IMR-90 (cell line): Measurements from ENCODE around the gene GLS. TPM values are rescaled to one million over a fixed set of nuclear protein-coding genes. Genes with fewer than 3 reads are reported as not detected.

Experiments used
- ATAC-seq: fragments of 200-7000 bp; cut with Tn5 transposase; 2 replicates; pipeline ENCODE4 v1.9.1; 2020; ENCODE audit warnings: low read depth, mild to moderate bottlenecking, moderate library complexity
- BruUV-seq: library from RNA; stranded (reverse); fragments of 400-500 nt; replicated peaks from 2 replicates; lab custom pipeline; 2021; lab: Mats Ljungman, UMichigan
- CTCF ChIA-PET: fragments of 300-600 bp; formaldehyde crosslinking; extraction: SDS; loops from one replicate; lab custom pipeline; 2021; ENCODE audit warnings: antibody characterized with exemption; lab: Yijun Ruan, JAX
- POLR2A ChIA-PET: fragments of 300-600 bp; sonication (Branson Sonifier 250); formaldehyde crosslinking; loops from one replicate; lab custom pipeline; 2022; ENCODE audit warnings: antibody characterized with exemption; ENCODE audit not compliant: unreplicated experiment; lab: Charles Lee
- DNase-seq: peaks from one replicate; pipeline ENCODE4 v3.0.0; 2013
- H2AFZ ChIP-seq: replicated peaks from 2 replicates; pipeline ENCODE3; 2013; ENCODE audit warnings: low read length, mild to moderate bottlenecking; ENCODE audit not compliant: poor library complexity
- H2AK5ac ChIP-seq: 2 replicates; pipeline ENCODE4 v1.6.1; 2013; ENCODE audit warnings: low read depth, low read length, inconsistent platforms
- H2AK9ac ChIP-seq: replicated peaks from 2 replicates; pipeline ENCODE3; 2013; ENCODE audit warnings: mild to moderate bottlenecking, low read depth, low read length, moderate library complexity; ENCODE audit not compliant: poor library complexity
- H2BK120ac ChIP-seq: 2 replicates; pipeline ENCODE4 v1.6.1; 2013; ENCODE audit warnings: low read depth, low read length, inconsistent platforms
- H2BK15ac ChIP-seq: 3 replicates; pipeline ENCODE4 v1.6.1; 2013; ENCODE audit warnings: low read depth, low read length, inconsistent platforms
- H2BK20ac ChIP-seq: 2 replicates; pipeline ENCODE4 v1.6.1; 2013; ENCODE audit warnings: low read depth, mild to moderate bottlenecking, inconsistent platforms, low read length, moderate library complexity
- H2BK5ac ChIP-seq: 2 replicates; pipeline ENCODE4 v1.6.1; 2013; ENCODE audit warnings: mild to moderate bottlenecking, low read depth, low read length, inconsistent platforms; ENCODE audit not compliant: poor library complexity, severe bottlenecking
- H3K14ac ChIP-seq: replicated peaks from 2 replicates; pipeline ENCODE4 v1.6.1; 2013; ENCODE audit warnings: low read depth, low read length, inconsistent platforms
- H3K18ac ChIP-seq: 2 replicates; pipeline ENCODE4 v1.6.1; 2013; ENCODE audit warnings: low read depth, low read length, control low read depth
- H3K23ac ChIP-seq: 2 replicates; pipeline ENCODE4 v1.6.1; 2013; ENCODE audit warnings: low read depth, low read length, inconsistent platforms
- H3K27ac ChIP-seq: 2 replicates; pipeline ENCODE4 v1.5.1; 2013; ENCODE audit warnings: mild to moderate bottlenecking, control low read depth, low read length; ENCODE audit not compliant: insufficient read depth
- H3K27me3 ChIP-seq: 2 replicates; pipeline ENCODE4 v1.6.1; 2013; ENCODE audit warnings: low read length; ENCODE audit not compliant: control insufficient read depth, insufficient read depth
- H3K36me3 ChIP-seq: 2 replicates; pipeline ENCODE4 v1.6.1; 2013; ENCODE audit warnings: low read length, mixed read lengths; ENCODE audit not compliant: control insufficient read depth, insufficient read depth
- H3K4ac ChIP-seq: 2 replicates; pipeline ENCODE4 v1.6.1; 2013; ENCODE audit warnings: low read depth, low read length, inconsistent platforms
- H3K4me1 ChIP-seq: 2 replicates; pipeline ENCODE4 v1.6.1; 2013; ENCODE audit warnings: low read length, mixed read lengths; ENCODE audit not compliant: control insufficient read depth, insufficient read depth
- H3K4me2 ChIP-seq: 2 replicates; pipeline ENCODE4 v1.6.1; 2013; ENCODE audit warnings: low read depth, mild to moderate bottlenecking, control low read depth, low read length, moderate library complexity
- H3K4me3 ChIP-seq: 2 replicates; pipeline ENCODE4 v1.5.1; 2013; ENCODE audit warnings: low read depth, mild to moderate bottlenecking, control low read depth, low read length, moderate library complexity; ENCODE audit not compliant: insufficient read depth
- H3K56ac ChIP-seq: 2 replicates; pipeline ENCODE4 v1.6.1; 2013; ENCODE audit warnings: low read length, inconsistent platforms; ENCODE audit not compliant: insufficient read depth; ENCODE audit errors: extremely low read depth
- H3K79me1 ChIP-seq, 2 experiments: 2 replicates each; pipeline ENCODE4 v1.6.1; 2013; ENCODE audit warnings: low read length in 2 of 2, inconsistent platforms in 1 of 2, low read depth in 1 of 2
- H3K9ac ChIP-seq: 2 replicates; pipeline ENCODE4 v1.6.1; 2013; ENCODE audit warnings: low read depth, low read length, control low read depth
- H3K9me1 ChIP-seq: 2 replicates; pipeline ENCODE4 v1.6.1; 2013; ENCODE audit warnings: low read length, inconsistent platforms; ENCODE audit not compliant: insufficient read depth
- H3K9me3 ChIP-seq: 2 replicates; pipeline ENCODE4 v1.6.1; 2013; ENCODE audit warnings: low read length; ENCODE audit not compliant: control insufficient read depth, insufficient read depth
- H4K20me1 ChIP-seq: 2 replicates; pipeline ENCODE4 v1.6.1; 2013; ENCODE audit warnings: low read length, inconsistent platforms; ENCODE audit not compliant: insufficient read depth
- H4K5ac ChIP-seq: 2 replicates; pipeline ENCODE4 v1.6.1; 2013; ENCODE audit warnings: mild to moderate bottlenecking, low read depth, low read length, control low read depth
- H4K8ac ChIP-seq, 2 experiments: 2 replicates each; pipeline ENCODE4 v1.6.1; 2013; ENCODE audit warnings: low read depth in 2 of 2, low read length in 2 of 2, control low read depth in 1 of 2, inconsistent platforms in 1 of 2
- H4K91ac ChIP-seq: 2 replicates; pipeline ENCODE4 v1.6.1; 2013; ENCODE audit warnings: low read depth, low read length, inconsistent platforms; ENCODE audit not compliant: insufficient read depth
- BHLHE40 ChIP-seq: fragments of 150-350 bp; IDR thresholded peaks from 2 replicates; pipeline ENCODE4 v1.6.1; 2016; ENCODE audit warnings: mild to moderate bottlenecking, low read depth, low read length
- CEBPB ChIP-seq: IDR thresholded peaks from 2 replicates; pipeline ENCODE4 v1.6.1; 2012; ENCODE audit warnings: low read depth, low read length, improper control_type of control experiment
- MAFK ChIP-seq: IDR thresholded peaks from 2 replicates; pipeline ENCODE4 v1.6.1; 2012; ENCODE audit warnings: low read depth, low read length, improper control_type of control experiment
- MAZ ChIP-seq: IDR thresholded peaks from 2 replicates; pipeline ENCODE4 v1.6.1; 2012; ENCODE audit warnings: low read depth, mild to moderate bottlenecking, low read length, improper control_type of control experiment, moderate library complexity, borderline replicate concordance
- MXI1 ChIP-seq: IDR thresholded peaks from 2 replicates; pipeline ENCODE4 v1.6.1; 2012; ENCODE audit warnings: low read depth, mild to moderate bottlenecking, low read length, moderate library complexity, borderline replicate concordance
- NFE2L2 ChIP-seq: fragments of 150-350 bp; IDR thresholded peaks from 2 replicates; pipeline ENCODE4 v1.6.1; 2016; ENCODE audit warnings: low read depth, mild to moderate bottlenecking, low read length
- RAD21 ChIP-seq: IDR thresholded peaks from 2 replicates; pipeline ENCODE4 v1.6.1; 2012; ENCODE audit warnings: low read length, improper control_type of control experiment
- RCOR1 ChIP-seq: IDR thresholded peaks from 2 replicates; pipeline ENCODE4 v1.6.1; 2012; ENCODE audit warnings: mild to moderate bottlenecking, low read length, improper control_type of control experiment; ENCODE audit not compliant: insufficient replicate concordance
- RFX5 ChIP-seq: IDR thresholded peaks from 2 replicates; pipeline ENCODE4 v1.8.0; 2012; ENCODE audit warnings: low read depth, mild to moderate bottlenecking, low read length, moderate library complexity
- SMC3 ChIP-seq: fragments of 150-350 bp; IDR thresholded peaks from 2 replicates; pipeline ENCODE4 v1.6.1; 2016; ENCODE audit warnings: low read depth, mild to moderate bottlenecking, antibody characterized with exemption, low read length, moderate library complexity
- WGBS, 2 experiments: methylation state at CpG; one replicate each; pipeline versions ENCODE4 v1.1.5 to v1.1.7; 2013; ENCODE audit warnings: missing lambda C conversion rate in 2 of 2; ENCODE audit not compliant: insufficient read length in 1 of 2; ENCODE audit errors: extremely low coverage in 2 of 2; 5-methylcytosine and 5-hydroxymethylcytosine counted together
- dilution Hi-C: fragments of 300-500 bp; cut with HindIII; formaldehyde crosslinking; loops from one replicate; pipeline ENCODE4 v1.14.3; 2018; ENCODE audit warnings: low sequenced_read_pairs; ENCODE audit not compliant: unreplicated experiment
- in situ Hi-C: fragments of 300-500 bp; cut with MboI; formaldehyde crosslinking; loops from 3 replicates; pipeline ENCODE4 v1.14.3; 2019; ENCODE audit warnings: low sequenced_read_pairs, inconsistent platforms, mixed read lengths
- intact Hi-C: fragments of 100-400 bp; cut with micrococcal nuclease; formaldehyde crosslinking; loops from 2 replicates; pipeline ENCODE4 v1.10.0; 2022
- polyA plus RNA-seq, 3 experiments: library from polyadenylated mRNA; depleted of rRNA; stranded (reverse); fragments of >200 nt; gene quantifications; 2 replicates each; pipeline ENCODE4 v1.2.3, GENCODE V29; 2012; ENCODE audit warnings: low replicate concordance in 1 of 3
- total RNA-seq: library from RNA; depleted of rRNA; stranded (reverse); fragments of >200 nt; gene quantifications from 2 replicates; pipeline ENCODE4 v1.2.3, GENCODE V29; 2012
- TF ChIP-seq, protein P1 (sequence below): fragments of 150-350 bp; IDR thresholded peaks from 2 replicates; pipeline ENCODE4 v1.6.1; 2016; ENCODE audit warnings: low read depth, mild to moderate bottlenecking, low read length, moderate library complexity, borderline replicate concordance

GLS gene
- total and polyA plus RNA-seq, 2 of the 4 experiments (the other 2 are of a cell fraction) = 87.5 to 130 TPM

DNA sequence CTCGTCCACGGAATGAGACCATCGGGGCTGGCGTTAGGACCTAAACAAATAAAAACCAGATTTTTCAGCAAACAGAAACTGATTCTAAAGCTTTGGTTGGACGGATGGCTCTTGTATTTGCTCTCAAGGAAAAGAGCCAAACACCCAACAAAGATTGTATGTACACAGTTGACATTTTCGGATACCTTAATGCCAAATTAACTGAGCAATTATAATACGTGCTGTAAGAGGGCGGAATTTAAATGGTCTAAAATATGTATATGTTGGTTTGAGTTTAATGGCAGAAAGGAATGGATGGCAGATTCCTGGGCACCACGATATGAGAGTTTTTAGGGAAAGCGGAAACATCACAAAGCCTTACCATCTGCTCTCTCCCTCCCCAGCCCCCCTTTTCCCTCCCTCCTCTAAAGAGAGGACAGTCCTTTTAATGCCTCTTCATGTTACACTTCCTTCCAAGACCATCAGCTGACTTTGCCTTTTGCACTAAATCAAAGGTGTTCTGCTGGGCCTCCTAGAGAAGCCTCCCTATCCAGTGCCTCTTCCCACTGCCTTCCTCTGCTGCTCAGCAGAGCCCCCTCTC lies 100.1 kb downstream of the GLS start (continued):
- TF ChIP-seq MXI1 (no peak), RFX5 (no peak), MAFK (no peak), CEBPB (no peak), MAZ (no peak), BHLHE40 (no peak), NFE2L2 (no peak)

DNA sequence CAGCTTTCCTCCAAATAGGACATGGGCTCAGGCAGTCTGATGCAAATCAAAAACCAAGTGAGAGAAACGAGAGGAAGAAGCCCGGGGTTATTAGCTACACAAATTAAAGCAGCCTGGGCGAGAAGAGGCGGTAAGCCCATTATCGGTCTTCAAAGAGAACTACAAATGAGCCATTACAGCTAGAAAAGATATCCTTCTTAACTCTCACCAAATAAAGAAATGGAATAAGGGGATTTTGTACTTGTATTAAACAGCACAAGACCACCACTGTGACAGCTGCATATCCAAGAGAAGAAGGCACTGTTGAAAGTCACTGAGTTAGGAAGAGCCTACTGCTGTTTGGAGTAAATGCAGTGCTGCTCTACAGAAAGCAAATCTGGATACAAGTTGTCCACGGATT lies 100.7 kb downstream of the GLS start:
- Histone ChIP-seq H3K14ac (no peak overlapping the region), H2AK5ac (no peak overlapping the region), H3K4me2 (no peak overlapping the region), H2BK120ac (no peak overlapping the region), H2BK5ac (no peak overlapping the region), H3K18ac (no peak overlapping the region), H3K9me1 (peaks cover 21% of the 10 kb centered on the region), H4K8ac (no peak overlapping the region), H4K20me1 (peaks cover 51% of the 10 kb centered on the region), H2AK9ac (no peak overlapping the region), H4K5ac (no peak overlapping the region), H2BK20ac (no peak overlapping the region), H3K4ac (no peak overlapping the region), H3K9ac (no peak overlapping the region), H3K36me3 (peaks cover 57% of the 10 kb centered on the region), H2AFZ (no peak overlapping the region), H3K4me1 (peaks cover 5% of the 10 kb centered on the region), H2BK15ac (no peak overlapping the region), H3K27me3 (no peaks in the 10 kb centered on the region), H3K56ac (no peak overlapping the region), H3K9me3 (no peaks in the 10 kb centered on the region), H3K4me3 (no peak overlapping the region), H4K91ac (no peak overlapping the region), H3K79me1 (peaks cover 0 to 25% of the 10 kb centered on the region in 2 experiments; a peak in 3 of 4 replicates), H3K23ac (no peak overlapping the region), H3K27ac (no peak overlapping the region)
- WGBS, 2 experiments = no CpG with 5 or more reads among the region's 6 CpGs
- DNase-seq (no peak), ATAC-seq (no peak)
- TF ChIP-seq RCOR1 (no peak), RAD21 (no peak), SMC3 (no peak), BHLHE40 (no peak), NFE2L2 (no peak)
- TF ChIP-seq, protein P1, sequence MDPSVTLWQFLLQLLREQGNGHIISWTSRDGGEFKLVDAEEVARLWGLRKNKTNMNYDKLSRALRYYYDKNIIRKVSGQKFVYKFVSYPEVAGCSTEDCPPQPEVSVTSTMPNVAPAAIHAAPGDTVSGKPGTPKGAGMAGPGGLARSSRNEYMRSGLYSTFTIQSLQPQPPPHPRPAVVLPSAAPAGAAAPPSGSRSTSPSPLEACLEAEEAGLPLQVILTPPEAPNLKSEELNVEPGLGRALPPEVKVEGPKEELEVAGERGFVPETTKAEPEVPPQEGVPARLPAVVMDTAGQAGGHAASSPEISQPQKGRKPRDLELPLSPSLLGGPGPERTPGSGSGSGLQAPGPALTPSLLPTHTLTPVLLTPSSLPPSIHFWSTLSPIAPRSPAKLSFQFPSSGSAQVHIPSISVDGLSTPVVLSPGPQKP = no peak
- ChIA-PET POLR2A (no interaction called here), CTCF (no interaction called here)
- in situ Hi-C loops = no loop called here
- intact Hi-C loops = no loop called here
- dilution Hi-C loops = no loop called here
- no TSS peak for BruUV-seq
